KOPT-K1 (cell line): ENCODE data around the gene TAS2R40.

Experiments used
- H3K27ac ChIP-seq: fragments of 200-600 bp; sonication (generic); 2 replicates; pipeline ENCODE4 v1.5.1; 2016; ENCODE audit warnings: antibody characterized with exemption, mild to moderate bottlenecking, low read depth, low read length; ENCODE audit not compliant: poor library complexity, severe bottlenecking
- H3K36me3 ChIP-seq: fragments of 200-600 bp; sonication (generic); 2 replicates; pipeline ENCODE4 v1.5.1; 2017; ENCODE audit warnings: antibody characterized with exemption, mild to moderate bottlenecking, low read length, moderate library complexity; ENCODE audit not compliant: insufficient read depth
- H3K9me3 ChIP-seq: fragments of 200-600 bp; sonication (generic); 2 replicates; pipeline ENCODE4 v1.5.1; 2017; ENCODE audit warnings: antibody characterized with exemption, low read length, mild to moderate bottlenecking; ENCODE audit not compliant: insufficient read depth, poor library complexity, severe bottlenecking

Gene TAS2R40

GRCh38 chr7:143214789-143215679 is 6.8 kb upstream of the TAS2R40 start:
- no peak overlapping the region for H3K27ac ChIP-seq

GRCh38 chr7:143216151-143216550 is 5.7 kb upstream of the TAS2R40 start:
- Histone ChIP-seq H3K27ac (no peak overlapping the region), H3K9me3 (no peaks in the 10 kb centered on the region), H3K36me3 (no peaks in the 10 kb centered on the region)

More at GRCh38 chr7:143214789-143215679, 6.8 kb upstream of the TAS2R40 start:
- Histone ChIP-seq H3K36me3 (no peaks in the 10 kb centered on the region), H3K9me3 (no peaks in the 10 kb centered on the region)

DNA sequence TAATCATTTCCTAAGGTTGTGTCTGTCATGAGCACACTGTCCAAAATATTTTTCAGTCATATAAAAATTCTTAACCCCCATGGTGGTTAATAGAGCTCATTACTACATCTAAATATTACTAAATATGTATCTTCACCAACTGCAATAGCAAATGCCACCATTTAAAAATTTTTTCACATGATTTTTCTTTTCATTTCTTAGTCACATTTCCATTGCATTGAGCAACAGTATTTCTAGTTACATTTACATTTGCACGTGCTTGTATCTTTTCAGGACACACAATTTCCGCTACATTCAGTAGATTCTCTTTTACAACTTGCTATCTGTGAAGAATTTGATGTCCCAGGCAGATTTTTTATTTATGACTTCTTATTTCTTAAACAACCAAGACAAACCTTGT is 5.2 kb upstream of the TAS2R40 start:
- Histone ChIP-seq H3K27ac (no peak overlapping the region), H3K36me3 (no peaks in the 10 kb centered on the region), H3K9me3 (no peaks in the 10 kb centered on the region)

DNA sequence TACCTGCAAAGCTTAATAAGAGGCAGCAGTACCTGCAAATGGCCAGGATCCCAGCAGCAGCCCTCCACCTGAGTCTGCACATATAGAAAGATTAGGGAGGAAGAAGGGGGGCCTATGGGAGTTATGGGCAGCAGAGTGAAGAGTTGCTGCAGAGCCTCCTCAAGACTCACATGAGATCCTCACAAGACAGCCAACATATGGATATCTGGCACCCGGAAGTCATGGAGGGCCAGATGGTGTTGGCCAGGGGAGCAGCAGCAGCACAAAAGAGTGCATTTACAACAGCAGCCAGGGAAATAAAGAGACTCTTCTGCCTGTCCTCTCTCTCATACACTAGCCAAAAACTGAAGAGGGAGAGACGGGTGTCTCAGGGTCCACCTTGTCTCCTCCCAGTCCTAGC is 4.0 kb upstream of the TAS2R40 start:
- Histone ChIP-seq H3K9me3 (no peaks in the 10 kb centered on the region), H3K27ac (no peak overlapping the region), H3K36me3 (no peaks in the 10 kb centered on the region)

GRCh38 chr7:143221286-143221685 is 551 bp upstream of the TAS2R40 start:
- Histone ChIP-seq H3K9me3 (no peaks in the 10 kb centered on the region), H3K36me3 (no peaks in the 10 kb centered on the region), H3K27ac (no peak overlapping the region)

GRCh38 chr7:143222782-143223181 is 945 bp downstream of the TAS2R40 start:
- Histone ChIP-seq H3K36me3 (no peaks in the 10 kb centered on the region), H3K9me3 (no peaks in the 10 kb centered on the region), H3K27ac (no peak overlapping the region)

GRCh38 chr7:143223784-143224183 is 1.9 kb downstream of the TAS2R40 start:
- no peaks in the 10 kb centered on the region for H3K9me3 ChIP-seq
- H3K36me3 ChIP-seq, result no peaks in the 10 kb centered on the region
- H3K27ac ChIP-seq, result no peak overlapping the region

- Histone ChIP-seq H3K27ac (no peak overlapping the region), H3K9me3 (no peaks in the 10 kb centered on the region), H3K36me3 (no peaks in the 10 kb centered on the region)
Observed at GRCh38 chr7:143225047-143225446, 3.2 kb downstream of the TAS2R40 start.

DNA sequence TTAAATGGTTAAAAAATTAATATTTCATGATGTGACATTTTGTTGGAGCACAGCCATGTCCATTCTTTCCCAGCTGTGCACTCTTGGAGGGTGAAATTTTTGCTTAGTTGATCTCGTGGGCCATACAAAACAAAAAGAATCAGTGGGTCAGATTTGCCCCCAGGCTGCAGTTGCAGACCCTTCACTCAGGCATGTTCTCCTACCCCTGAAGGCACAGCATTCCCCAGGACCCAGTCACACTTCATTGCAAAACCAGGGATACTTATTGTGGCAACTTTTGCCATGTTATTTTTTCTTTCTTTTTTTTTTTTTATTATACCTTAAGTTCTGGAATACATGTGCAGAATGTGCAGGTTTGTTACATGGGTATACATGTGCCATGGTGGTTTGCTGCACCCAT is 6.0 kb downstream of the TAS2R40 start:
- H3K9me3 ChIP-seq, result no peaks in the 10 kb centered on the region
- no peak overlapping the region for H3K27ac ChIP-seq
- H3K36me3 ChIP-seq, result no peaks in the 10 kb centered on the region

DNA sequence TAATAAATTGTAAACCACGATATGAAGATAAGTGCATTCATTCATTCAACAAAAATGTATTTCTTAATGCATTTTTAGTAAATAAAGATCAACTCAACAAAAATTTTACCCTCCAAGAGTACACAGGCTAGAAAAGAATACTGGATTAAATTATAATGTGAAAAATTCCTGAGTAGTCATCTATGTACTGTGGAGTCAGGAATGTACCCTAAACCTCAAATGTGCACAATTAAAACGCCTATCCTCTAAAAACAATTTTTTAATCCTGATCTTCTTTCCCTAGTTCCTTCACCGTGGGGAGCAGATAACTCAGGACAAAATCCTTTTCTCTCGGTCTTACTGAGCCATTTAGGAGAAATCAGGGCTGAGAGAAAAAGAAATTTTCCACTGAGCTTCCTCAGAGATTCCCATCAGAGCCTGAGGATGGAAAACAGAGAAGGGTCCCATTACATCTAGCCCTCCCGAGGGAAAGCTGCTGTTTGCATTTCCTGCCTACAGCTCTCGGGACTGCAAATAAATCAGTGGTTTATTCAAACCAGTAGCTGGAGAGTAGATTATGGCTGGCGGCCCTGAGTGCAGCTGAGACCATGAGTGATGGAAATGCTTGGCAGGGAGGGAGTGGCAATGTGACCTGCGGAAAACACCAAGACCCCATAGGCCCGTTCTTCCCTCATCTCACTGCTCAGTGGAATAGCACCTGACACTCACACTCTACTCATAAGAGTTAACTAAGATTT is 7.4 kb downstream of the TAS2R40 start:
- H3K27ac ChIP-seq, result no peak overlapping the region
- no peaks in the 10 kb centered on the region for H3K36me3 ChIP-seq
- no peaks in the 10 kb centered on the region for H3K9me3 ChIP-seq

- no peak overlapping the region for H3K27ac ChIP-seq
- H3K9me3 ChIP-seq, result peaks cover 6% of the 10 kb centered on the region
- H3K36me3 ChIP-seq, result no peaks in the 10 kb centered on the region
Observed at GRCh38 chr7:143230602-143231457, 9.0 kb downstream of the TAS2R40 start.

DNA sequence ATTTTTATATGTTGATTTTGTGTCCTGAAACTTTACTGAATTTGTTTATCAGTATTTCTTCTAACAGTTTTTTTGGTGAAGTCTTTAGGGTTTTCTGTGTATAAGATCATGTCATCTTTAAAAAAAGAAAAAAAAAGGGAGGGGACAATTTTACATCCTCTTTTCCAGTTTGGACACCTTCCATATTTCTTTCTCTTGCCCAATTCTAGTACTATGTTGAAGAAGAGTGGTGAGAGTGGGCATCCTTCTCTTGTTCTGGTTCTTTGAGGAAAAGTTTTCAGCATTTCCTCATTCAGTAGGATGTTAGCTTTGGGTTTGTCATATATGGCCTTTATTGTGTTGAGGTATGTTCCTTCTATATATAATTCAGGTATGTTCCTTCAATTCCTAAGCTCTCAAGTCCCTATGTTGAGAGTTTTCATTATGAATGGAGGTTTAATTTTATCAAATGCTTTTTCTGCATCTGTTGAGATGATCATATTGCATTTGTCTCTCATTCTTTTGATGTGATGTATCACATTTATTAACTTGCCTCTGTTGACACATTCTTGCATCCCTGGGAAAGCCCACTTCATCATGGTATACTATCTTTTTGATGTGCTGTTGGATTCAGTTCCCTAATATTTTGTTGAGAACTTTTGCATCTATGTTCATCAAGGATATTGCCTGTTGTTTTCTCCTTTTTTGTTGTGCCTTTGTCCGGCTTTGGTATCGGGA is 12.1 kb downstream of the TAS2R40 start:
- H3K9me3 ChIP-seq, result peaks cover 26% of the 10 kb centered on the region
- no peak overlapping the region for H3K27ac ChIP-seq
- no peaks in the 10 kb centered on the region for H3K36me3 ChIP-seq

DNA sequence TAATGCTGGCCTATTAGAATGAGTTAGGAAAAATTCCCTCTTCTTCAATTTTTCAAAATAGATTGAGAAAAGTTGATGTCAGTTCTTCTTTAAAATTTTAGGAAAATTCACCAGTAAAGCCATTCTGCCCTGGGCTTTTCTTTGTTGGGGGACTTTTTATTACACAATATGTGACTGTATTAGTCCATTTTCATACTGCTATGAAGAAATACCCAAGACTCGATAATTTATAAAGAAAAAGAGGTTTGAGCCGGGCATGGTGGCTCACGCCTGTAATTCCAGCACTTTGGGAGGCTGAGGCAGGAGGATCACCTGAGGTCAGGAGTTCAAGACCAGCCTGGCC is 12.7 kb downstream of the TAS2R40 start:
- H3K9me3 ChIP-seq, result peaks cover 26% of the 10 kb centered on the region

GRCh38 chr7:143235561-143235960 is 13.7 kb downstream of the TAS2R40 start:
- Histone ChIP-seq H3K36me3 (no peaks in the 10 kb centered on the region), H3K27ac (no peak overlapping the region), H3K9me3 (peaks cover 26% of the 10 kb centered on the region)

More for the DNA sequence above, 12.7 kb downstream of the TAS2R40 start:
- no peak overlapping the region for H3K27ac ChIP-seq
- no peaks in the 10 kb centered on the region for H3K36me3 ChIP-seq
